NCI-H2196 (cell line): ENCODE measurements around the gene SLC1A7.

Source experiments
- DNase-seq: peaks from one replicate; lab custom pipeline; 2025; ENCODE audit not compliant: unreplicated experiment; lab: John Stamatoyannopoulos, UW

SLC1A7 gene

GRCh38 chr1:53116307-53116810 is 26.1 kb downstream of the SLC1A7 start:
- DNase-seq: no peak

- DNase-seq: peak; percentile 11
Measured at GRCh38 chr1:53115403-53116306, 26.8 kb downstream of the SLC1A7 start.

DNA sequence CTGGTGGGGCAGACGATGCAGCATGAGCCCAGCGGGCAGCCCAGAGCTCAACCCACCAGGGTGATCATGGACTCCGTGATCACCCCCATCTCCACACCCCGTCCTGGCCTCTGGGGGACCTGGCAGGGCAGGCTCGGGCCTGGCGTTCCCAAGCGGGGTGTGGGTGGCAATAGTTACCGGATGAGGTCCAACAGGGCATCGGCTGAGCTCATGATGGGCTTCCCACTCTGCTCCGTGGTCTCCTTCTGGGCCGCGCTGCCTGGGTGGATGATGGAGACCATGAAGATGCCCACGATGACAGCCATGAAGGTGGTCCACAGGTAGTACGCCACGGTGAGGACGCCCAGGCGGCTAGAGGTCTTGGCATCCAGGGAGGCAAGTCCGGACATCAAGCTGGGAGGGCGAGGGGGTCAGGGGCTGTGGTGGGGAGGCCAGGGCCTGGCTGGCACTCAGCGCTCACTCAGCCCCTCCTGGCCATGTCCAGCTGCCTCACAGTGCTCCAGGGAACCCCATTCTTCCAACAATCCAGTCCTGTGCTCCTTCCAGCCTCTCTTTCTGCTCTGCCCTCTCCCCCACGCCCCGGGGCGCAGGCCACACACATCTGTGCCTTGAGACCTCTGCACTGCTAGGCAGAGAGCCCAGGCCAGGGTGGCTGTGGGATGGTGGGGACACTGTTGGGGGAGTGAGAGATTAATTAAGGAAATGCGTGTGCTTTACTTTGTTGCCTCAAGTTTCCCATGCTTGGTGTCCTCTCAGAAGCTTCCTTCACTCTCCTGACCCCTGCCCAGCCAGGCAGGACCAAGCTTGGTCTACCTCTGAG is 27.6 kb downstream of the SLC1A7 start:
- no peak for DNase-seq

DNA sequence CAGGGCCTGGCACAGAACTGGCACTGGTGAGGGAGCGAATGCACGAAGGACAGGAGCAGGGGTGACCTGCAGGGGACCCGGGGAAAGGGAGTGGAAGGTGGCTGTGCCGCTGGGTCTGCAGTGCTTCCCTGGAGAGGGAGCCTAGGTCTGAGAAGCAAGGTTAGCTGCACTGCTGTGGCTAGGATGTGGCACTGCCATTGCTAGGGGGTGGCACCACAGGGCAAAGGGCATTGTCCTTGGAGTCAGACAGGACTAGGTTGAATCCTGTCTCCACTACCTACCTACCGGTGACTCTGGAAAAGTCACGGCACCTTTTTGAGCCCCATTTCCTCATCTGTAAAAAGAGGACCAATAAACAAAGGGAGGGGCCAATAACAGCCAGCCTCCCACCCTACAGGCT is 28.3 kb downstream of the SLC1A7 start:
- DNase-seq: no peak

DNA sequence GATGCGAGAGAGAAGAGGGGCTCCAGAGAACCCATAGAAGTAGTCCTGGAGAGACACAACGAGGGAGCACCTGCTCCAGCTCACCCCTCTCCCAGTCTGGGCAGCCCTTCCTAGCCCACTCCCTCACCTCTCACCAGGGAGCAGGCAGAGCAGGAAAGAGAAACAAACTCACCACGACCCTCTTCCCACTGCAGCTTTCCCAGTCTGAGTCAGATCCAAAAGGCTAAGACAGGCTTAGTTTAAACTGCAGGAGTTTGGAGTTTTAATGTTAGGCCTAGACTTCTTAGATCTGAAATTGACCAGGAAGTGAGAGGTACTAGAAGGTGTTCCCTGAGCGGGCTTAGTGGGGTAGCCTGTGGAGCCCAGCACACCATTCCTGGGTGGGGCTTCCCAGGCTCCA is 29.6 kb downstream of the SLC1A7 start:
- no peak for DNase-seq

GRCh38 chr1:53112271-53112774 is 30.1 kb downstream of the SLC1A7 start:
- DNase-seq: no peak

GRCh38 chr1:53111693-53112092 is 30.7 kb downstream of the SLC1A7 start:
- no peak for DNase-seq

DNA sequence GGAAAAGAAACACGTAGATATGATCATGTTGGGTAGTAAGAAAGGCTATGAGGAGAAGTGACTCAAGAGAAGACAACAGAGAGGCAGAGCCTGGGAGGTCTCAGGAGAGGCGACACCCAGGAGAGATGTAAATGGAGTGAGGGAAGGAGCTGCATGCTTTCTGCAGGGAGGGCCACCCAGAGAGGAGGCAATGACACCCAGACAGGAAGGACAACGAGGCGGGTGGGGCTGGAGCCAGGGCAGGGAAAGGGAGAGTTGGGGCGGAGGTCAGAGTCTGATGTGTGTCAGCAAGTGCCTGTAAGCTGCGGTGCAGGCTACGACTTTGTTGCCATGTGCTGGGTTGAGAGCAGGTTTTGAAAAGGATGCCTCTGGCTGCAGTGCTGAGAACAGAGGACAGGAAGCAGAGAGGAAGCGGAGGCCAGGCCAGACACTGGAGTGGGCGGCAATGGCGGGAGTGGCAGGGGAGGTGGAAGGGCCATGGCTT is 31.3 kb downstream of the SLC1A7 start:
- DNase-seq: no peak

DNA sequence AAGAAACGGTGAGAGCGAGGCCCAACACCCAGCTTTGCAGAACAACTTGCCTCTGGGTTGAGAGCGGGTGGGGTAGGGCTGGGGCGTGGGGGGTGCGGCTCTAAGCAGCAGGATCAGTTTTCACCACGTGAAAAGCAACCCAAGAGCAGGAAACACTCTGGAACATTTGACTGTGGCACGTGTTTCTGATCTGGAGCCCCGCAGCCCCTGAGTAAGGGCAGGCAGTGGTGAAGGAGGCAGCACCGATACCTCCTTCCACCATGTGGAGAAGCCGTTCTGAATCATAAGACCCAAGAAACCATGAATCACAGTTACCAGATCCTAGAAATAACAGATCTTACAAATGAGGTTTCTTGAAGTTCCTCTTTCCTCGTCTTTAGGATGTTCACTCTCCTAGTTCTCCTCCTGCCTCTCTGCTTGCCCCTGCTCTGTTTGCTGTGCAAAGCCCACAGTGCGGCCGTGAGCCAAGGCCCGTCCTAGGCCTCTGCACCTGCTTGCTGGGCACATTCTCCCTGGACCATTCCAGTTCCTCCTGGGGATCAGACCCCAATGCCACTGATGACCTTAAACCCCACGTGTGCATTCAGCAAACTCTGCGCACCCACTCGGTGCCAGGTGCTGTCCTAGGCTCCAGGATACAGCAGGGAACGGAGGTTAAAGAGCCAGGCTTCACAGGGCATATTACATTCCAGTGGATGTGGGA is 31.9 kb downstream of the SLC1A7 start:
- DNase-seq: no peak

DNA sequence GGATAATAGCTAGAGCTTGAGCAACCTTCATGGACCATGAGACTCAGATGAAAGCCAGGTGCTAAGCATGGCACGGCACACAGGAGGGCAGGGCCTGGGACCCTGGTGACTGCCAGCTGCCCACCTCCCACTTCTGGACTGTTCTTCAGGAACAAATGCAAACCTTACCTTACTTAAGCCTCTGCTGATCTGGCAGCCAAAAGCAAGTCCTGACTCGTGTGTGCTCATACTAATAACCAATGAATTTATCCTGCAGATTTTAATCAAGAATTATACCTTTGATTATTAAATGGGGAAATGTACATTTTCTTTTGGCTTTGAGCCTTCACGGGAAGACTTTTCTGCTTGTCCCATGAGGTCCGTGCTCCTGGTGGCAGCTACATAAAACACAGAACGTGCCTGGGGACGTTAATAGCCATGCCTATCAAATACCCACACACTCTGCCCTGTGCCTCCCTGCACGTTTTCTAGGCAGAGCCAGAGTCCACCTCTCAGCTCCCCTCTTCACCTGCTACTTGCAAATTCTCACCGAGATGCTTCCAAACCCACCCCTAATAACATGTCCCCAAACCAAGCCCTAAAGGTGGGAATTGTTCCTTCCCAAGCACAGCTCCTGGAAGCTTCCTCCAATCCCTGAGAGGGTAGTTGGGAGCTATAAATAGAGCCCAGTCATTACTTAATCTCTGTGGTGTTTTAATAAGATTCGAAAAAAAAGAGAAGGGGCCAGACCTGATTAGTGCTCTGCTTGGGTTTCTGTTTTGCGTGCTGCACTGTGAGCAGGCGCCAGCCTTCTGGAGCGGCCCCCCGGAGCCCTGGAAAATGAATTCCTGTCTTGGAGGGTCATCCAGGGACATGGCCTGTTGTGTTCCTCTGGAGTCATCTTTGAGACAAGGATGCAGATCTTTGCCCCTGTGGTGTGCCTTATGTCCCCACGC is 33.5 kb downstream of the SLC1A7 start:
- no peak for DNase-seq

DNA sequence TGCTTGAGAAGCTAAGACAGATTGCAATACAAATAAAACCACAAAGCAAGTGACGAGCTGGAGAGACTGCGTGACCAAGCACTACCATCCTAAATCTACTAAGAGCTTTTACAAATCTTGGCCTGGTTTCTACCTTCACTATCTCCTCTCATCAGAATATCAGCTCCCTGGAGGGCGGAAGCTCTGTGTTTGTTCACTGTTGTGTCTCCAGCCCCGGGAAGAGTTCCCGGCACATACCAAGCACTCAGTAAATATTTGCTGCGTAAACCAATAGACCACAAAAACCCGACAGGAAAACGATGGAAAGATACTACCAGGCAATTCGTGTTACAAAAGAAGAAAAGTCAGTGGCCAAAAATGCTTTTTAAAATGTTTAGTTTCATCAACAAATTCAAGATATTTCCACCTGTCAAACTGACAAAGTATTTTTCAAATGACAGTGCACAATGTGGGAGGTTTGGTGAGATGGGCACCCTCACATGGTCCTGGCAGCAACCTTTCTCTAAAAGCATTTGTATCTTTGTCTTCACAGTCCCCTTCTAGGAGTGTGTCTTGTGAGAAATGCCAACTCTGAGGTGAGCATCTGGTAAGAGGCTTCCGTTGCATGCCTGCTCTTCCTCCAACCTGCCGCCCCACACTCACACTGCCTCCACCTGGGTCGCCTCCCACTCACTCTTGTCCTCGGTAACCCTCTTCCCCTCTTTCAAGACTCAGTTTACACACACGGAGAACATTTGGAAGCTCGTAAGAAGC is 34.7 kb downstream of the SLC1A7 start:
- DNase-seq: peak; percentile 51

GRCh38 chr1:53107090-53107489 is 35.3 kb downstream of the SLC1A7 start:
- no peak for DNase-seq

DNA sequence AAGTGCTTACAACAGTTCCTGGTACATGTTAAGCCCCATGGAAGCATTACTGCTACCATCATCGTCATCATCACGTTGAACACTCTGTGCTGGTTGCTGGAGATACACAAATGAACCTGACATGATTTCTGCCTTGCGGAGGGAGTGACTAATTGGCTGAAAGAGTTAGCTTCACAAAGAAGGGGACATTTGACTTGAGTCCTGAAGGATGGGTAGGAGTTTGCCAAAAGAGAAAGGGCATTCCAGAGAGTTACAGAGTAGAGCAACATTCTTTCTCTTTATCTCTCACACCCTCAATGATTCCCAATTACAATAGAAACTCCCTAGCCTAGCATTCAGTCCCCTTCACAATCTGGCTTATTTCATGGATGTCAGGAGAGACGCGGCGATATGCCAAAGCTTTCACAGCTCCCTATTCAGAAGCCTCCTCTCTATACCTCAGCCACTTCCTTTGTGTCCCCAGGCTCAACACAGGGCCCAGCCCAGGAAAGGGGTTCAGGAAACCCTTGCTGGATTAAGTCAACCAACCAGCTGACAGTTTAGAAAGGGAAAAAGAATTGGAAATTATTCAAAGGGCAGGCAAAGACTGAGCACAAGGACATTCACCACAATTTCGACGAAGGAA is 38.0 kb downstream of the SLC1A7 start:
- DNase-seq: no peak

- DNase-seq: no peak
Measured at GRCh38 chr1:53094533-53094919, 47.9 kb downstream of the SLC1A7 start.

GRCh38 chr1:53093778-53094532 is 48.5 kb downstream of the SLC1A7 start:
- DNase-seq: no peak

DNA sequence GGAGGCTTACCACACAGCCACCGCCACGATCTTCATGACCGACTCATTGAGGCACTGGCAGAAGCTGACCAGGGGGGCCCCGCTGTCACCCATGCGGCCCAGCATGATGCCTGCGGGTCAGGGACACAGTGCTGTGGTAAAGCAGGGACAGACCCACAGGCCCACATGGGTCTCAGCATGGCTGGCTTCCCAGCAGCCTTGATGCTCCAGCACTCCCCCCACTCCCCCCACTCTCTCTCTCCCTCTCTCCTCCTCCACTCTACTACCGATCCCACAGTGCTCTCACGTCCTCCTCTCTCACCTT is 49.0 kb downstream of the SLC1A7 start:
- no peak for DNase-seq

DNA sequence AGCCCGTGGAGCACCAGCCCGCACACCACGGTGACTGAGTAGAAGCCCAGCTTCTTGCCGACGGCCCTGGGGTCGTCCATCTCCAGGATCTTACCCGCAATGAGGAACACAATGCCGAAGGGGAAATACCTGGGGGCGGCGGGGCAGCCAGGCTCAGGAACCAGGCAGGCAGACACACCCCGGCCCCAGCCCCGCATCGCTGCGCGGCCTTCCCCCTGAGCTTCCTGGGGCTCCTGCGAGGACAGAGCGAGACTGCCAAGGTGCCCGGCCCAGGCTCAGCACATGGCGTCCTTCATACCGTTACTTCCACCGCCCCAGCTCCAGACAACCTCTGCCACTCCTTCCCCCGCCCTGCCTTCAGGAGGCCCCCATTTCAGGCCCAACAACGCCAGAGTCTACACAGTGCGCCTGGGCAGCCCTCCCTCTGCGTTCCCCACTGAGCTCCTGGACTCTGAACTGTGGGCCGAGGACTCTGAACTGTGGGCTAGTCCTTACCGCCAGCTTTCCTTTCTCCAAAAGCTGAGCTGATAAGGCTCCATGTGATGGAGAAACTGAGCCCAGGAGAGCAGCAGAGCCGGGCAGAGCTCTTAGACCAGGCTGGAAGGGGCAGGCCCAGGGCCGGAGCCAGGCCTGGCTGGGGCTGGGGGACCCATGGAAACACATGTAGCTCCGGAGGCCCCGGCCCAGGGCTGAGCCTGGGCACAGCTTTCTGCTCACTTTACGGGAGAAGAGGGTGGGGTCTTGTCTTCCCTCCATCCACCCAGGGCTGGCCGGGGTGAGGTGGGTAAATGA is 49.6 kb downstream of the SLC1A7 start:
- DNase-seq: no peak
